Caco-2 (cell line): ENCODE measurements around the gene USP24. TPM values are rescaled to one million over a fixed set of nuclear protein-coding genes. Genes with fewer than 3 reads are reported as not detected.
A peak's percentile ranks its signal among the peaks of the same experiment; 100 is the strongest.

Experiments
- BruUV-seq: library from RNA; stranded (reverse); fragments of 400-500 nt; replicated peaks from 2 replicates; lab custom pipeline; 2021; lab: Mats Ljungman, UMichigan
- CTCF ChIA-PET: fragments of 300-600 bp; sonication (Branson Sonifier 250); formaldehyde crosslinking; loops from one replicate; lab custom pipeline; 2022; ENCODE audit warnings: antibody characterized with exemption; lab: Charles Lee
- POLR2A ChIA-PET: fragments of 300-600 bp; sonication (Branson Sonifier 250); formaldehyde crosslinking; loops from one replicate; lab custom pipeline; 2022; ENCODE audit warnings: antibody characterized with exemption; lab: Charles Lee
- DNase-seq, 2 experiments: peaks; one replicate each; pipeline versions ENCODE4 v3.0.0 to v3.0.0-alpha.2; 2020 to 2022
- H3K27me3 ChIP-seq: replicated peaks from 2 replicates; pipeline ENCODE4 v1.6.0; 2011; ENCODE audit warnings: low read length; ENCODE audit not compliant: control insufficient read depth, insufficient read depth
- H3K36me3 ChIP-seq: 2 replicates; pipeline ENCODE4 v1.5.1; 2011; ENCODE audit warnings: low read length; ENCODE audit not compliant: control insufficient read depth, insufficient read depth
- H3K4me1 ChIP-seq: fragments of 250-450 bp; sonication (Bioruptor Pico); 2 replicates; pipeline ENCODE4 v1.5.1; 2020; ENCODE audit warnings: mild to moderate bottlenecking
- H3K4me3 ChIP-seq: 2 replicates; pipeline ENCODE4 v1.5.1; 2011; ENCODE audit warnings: low read depth, mild to moderate bottlenecking, control low read depth, low read length
- H3K9me3 ChIP-seq: fragments of 250-450 bp; sonication (Bioruptor Pico); 2 replicates; pipeline ENCODE4 v1.5.1; 2020; ENCODE audit warnings: mild to moderate bottlenecking, moderate library complexity
- H3K27ac Mint-ChIP-seq: one replicate; pipeline ENCODE4 v1.8.0; 2022; ENCODE audit warnings: mixed read lengths; ENCODE audit not compliant: unreplicated experiment
- H3K27me3 Mint-ChIP-seq: one replicate; pipeline ENCODE4 v1.8.0; 2022; ENCODE audit warnings: mixed read lengths; ENCODE audit not compliant: insufficient read depth, unreplicated experiment
- H3K36me3 Mint-ChIP-seq: one replicate; pipeline ENCODE4 v1.8.0; 2022; ENCODE audit warnings: mild to moderate bottlenecking, mixed read lengths; ENCODE audit not compliant: insufficient read depth, unreplicated experiment
- H3K4me1 Mint-ChIP-seq: one replicate; pipeline ENCODE4 v1.8.0; 2022; ENCODE audit warnings: low read depth, mixed read lengths; ENCODE audit not compliant: unreplicated experiment
- H3K4me3 Mint-ChIP-seq: one replicate; pipeline ENCODE4 v1.8.0; 2022; ENCODE audit warnings: mild to moderate bottlenecking, moderate library complexity, mixed read lengths; ENCODE audit not compliant: unreplicated experiment
- H3K9me3 Mint-ChIP-seq: one replicate; pipeline ENCODE4 v1.8.0; 2022; ENCODE audit warnings: mixed read lengths; ENCODE audit not compliant: unreplicated experiment
- intact Hi-C: fragments of 100-400 bp; cut with micrococcal nuclease; formaldehyde crosslinking; loops from one replicate; pipeline ENCODE4 v1.10.0; 2022; ENCODE audit not compliant: unreplicated experiment
- total RNA-seq: library from RNA; stranded (reverse); gene quantifications from 2 replicates; pipeline ENCODE4 v1.2.3, GENCODE V29; 2022
- TF ChIP-seq, protein P1 (sequence below), 2 experiments: fragments of 200-600 bp in 1 of 2; IDR thresholded peaks; 1 replicate in 1 of 2; 2 replicates in 1 of 2; pipeline versions ENCODE4 v1.5.1 to v1.8.0; 2011 to 2022; ENCODE audit warnings: antibody characterized with exemption in 1 of 2, control low read depth in 1 of 2, inconsistent platforms in 1 of 2, low read depth in 1 of 2, low read length in 1 of 2, mild to moderate bottlenecking in 1 of 2, moderate library complexity in 1 of 2; ENCODE audit not compliant: insufficient read depth in 1 of 2, severe bottlenecking in 1 of 2, unreplicated experiment in 1 of 2

USP24 gene
- total RNA-seq, 1 experiment from 2014 or later = 34.7 TPM

GRCh38 chr1:55043726-55044125 lies 171.4 kb downstream of the USP24 start:
- ChIA-PET CTCF (no interaction called here), POLR2A (no interaction called here)
- Mint-ChIP-seq H3K36me3 (peaks cover 17% of the 10 kb centered on the region), H3K9me3 (no peaks in the 10 kb centered on the region), H3K4me3 (no peak overlapping the region), H3K27me3 (no peaks in the 10 kb centered on the region), H3K4me1 (peaks cover 3% of the 10 kb centered on the region), H3K27ac (no peak overlapping the region)
- no peaks in the 10 kb centered on the region for H3K9me3 ChIP-seq
- no peak overlapping the region for H3K4me3 ChIP-seq
- peaks cover 4% of the 10 kb centered on the region for H3K36me3 ChIP-seq
- H3K27me3 ChIP-seq = no peaks in the 10 kb centered on the region
- TF ChIP-seq, protein P1, sequence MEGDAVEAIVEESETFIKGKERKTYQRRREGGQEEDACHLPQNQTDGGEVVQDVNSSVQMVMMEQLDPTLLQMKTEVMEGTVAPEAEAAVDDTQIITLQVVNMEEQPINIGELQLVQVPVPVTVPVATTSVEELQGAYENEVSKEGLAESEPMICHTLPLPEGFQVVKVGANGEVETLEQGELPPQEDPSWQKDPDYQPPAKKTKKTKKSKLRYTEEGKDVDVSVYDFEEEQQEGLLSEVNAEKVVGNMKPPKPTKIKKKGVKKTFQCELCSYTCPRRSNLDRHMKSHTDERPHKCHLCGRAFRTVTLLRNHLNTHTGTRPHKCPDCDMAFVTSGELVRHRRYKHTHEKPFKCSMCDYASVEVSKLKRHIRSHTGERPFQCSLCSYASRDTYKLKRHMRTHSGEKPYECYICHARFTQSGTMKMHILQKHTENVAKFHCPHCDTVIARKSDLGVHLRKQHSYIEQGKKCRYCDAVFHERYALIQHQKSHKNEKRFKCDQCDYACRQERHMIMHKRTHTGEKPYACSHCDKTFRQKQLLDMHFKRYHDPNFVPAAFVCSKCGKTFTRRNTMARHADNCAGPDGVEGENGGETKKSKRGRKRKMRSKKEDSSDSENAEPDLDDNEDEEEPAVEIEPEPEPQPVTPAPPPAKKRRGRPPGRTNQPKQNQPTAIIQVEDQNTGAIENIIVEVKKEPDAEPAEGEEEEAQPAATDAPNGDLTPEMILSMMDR (IDR thresholded peaks at IDR 0.05; ENCODE audit: insufficient read depth in 1 of 2, low read depth in 1 of 2, low read length in 1 of 2, severe bottlenecking in 1 of 2, unreplicated experiment in 1 of 2) = no peak
- no TSS peak for BruUV-seq
- intact Hi-C loops = no loop called here
- H3K4me1 ChIP-seq = peaks cover 3% of the 10 kb centered on the region
- DNase-seq = no peak

GRCh38 chr1:55043011-55043410 lies 172.2 kb downstream of the USP24 start:
- Mint-ChIP-seq H3K27ac (no peak overlapping the region), H3K9me3 (no peaks in the 10 kb centered on the region), H3K4me3 (peak overlapping the region; percentile 10), H3K36me3 (peaks cover 17% of the 10 kb centered on the region), H3K4me1 (peaks cover 6% of the 10 kb centered on the region), H3K27me3 (no peaks in the 10 kb centered on the region)
- TF ChIP-seq, protein P1 (IDR thresholded peaks at IDR 0.05; ENCODE audit: insufficient read depth in 1 of 2, low read depth in 1 of 2, low read length in 1 of 2, severe bottlenecking in 1 of 2, unreplicated experiment in 1 of 2) = no peak
- H3K27me3 ChIP-seq = no peaks in the 10 kb centered on the region
- CTCF ChIA-PET = no interaction called here
- BruUV-seq = no TSS peak
- POLR2A ChIA-PET = no interaction called here
- H3K36me3 ChIP-seq = peaks cover 4% of the 10 kb centered on the region
- peaks cover 9% of the 10 kb centered on the region for H3K4me1 ChIP-seq
- no peaks in the 10 kb centered on the region for H3K9me3 ChIP-seq
- no peak for DNase-seq
- no peak overlapping the region for H3K4me3 ChIP-seq
- intact Hi-C loops = no loop called here

GRCh38 chr1:55041613-55042012 lies 173.6 kb downstream of the USP24 start:
- peaks cover 13% of the 10 kb centered on the region for H3K4me1 Mint-ChIP-seq
- Histone ChIP-seq H3K4me1 (peaks cover 9% of the 10 kb centered on the region), H3K27me3 (no peaks in the 10 kb centered on the region), H3K4me3 (no peak overlapping the region; the same call in 1 of the 2 replicates), H3K9me3 (no peaks in the 10 kb centered on the region), H3K36me3 (peaks cover 4% of the 10 kb centered on the region)
- intact Hi-C loops = no loop called here
- ChIA-PET POLR2A (no interaction called here), CTCF (interaction anchor here (0.7 kb wide), 1 partner anchor 97 kb away, joined by 3 read pairs; no protein-coding TSS in a partner anchor)
- H3K9me3 Mint-ChIP-seq = no peaks in the 10 kb centered on the region
- H3K27me3 Mint-ChIP-seq = no peaks in the 10 kb centered on the region
- peaks cover 12% of the 10 kb centered on the region for H3K36me3 Mint-ChIP-seq
- BruUV-seq = no TSS peak
- H3K27ac Mint-ChIP-seq = no peak overlapping the region
- H3K4me3 Mint-ChIP-seq = peak overlapping the region; percentile 95
- no peak for DNase-seq
- TF ChIP-seq, protein P1 (IDR thresholded peaks at IDR 0.05; ENCODE audit: insufficient read depth in 1 of 2, low read depth in 1 of 2, low read length in 1 of 2, severe bottlenecking in 1 of 2, unreplicated experiment in 1 of 2) = no peak
